NT2/D1 (cell line): ENCODE results near the gene FIG4.

Source experiments
- SUZ12 ChIP-seq: IDR thresholded peaks from 2 replicates; pipeline ENCODE4 v1.6.1; 2011; ENCODE audit not compliant: insufficient read length, insufficient read depth; ENCODE audit errors: extremely low read depth
- ZNF274 ChIP-seq: IDR thresholded peaks from 2 replicates; pipeline ENCODE4 v1.6.1; 2011; ENCODE audit warnings: mild to moderate bottlenecking, low read depth, low read length

GRCh38 chr6:109672839-109673238 lies 18.3 kb upstream of the FIG4 start:
- TF ChIP-seq SUZ12 (no peak), ZNF274 (no peak)
